GM12878 (cell line): Measurements from ENCODE around the gene SLX9. TPM values are rescaled to one million over a fixed set of nuclear protein-coding genes. Genes with fewer than 3 reads are reported as not detected.

Experiments
- ATAC-seq: fragments of 200-7000 bp; cut with Tn5 transposase; 3 replicates; pipeline ENCODE4 v1.9.1; 2020; ENCODE audit warnings: mild to moderate bottlenecking, moderate library complexity
- BruUV-seq: library from RNA; stranded (reverse); fragments of 400-500 nt; replicated peaks from 2 replicates; lab custom pipeline; 2021; lab: Mats Ljungman, UMichigan
- CTCF ChIA-PET: fragments of 300-600 bp; sonication (Branson Sonifier 250); formaldehyde crosslinking; extraction: SDS; loops from one replicate; lab custom pipeline; 2021; ENCODE audit warnings: inconsistent platforms; lab: Yijun Ruan, JAX
- POLR2A ChIA-PET: fragments of 350-600 bp; formaldehyde crosslinking; extraction: SDS; loops from one replicate; lab custom pipeline; 2021; ENCODE audit warnings: inconsistent platforms; lab: Charles Lee
- RAD21 ChIA-PET: fragments of 300-600 bp; sonication (Branson Sonifier 250); formaldehyde crosslinking; loops from one replicate; lab custom pipeline; 2023; ENCODE audit warnings: antibody characterized with exemption; ENCODE audit not compliant: unreplicated experiment; lab: Charles Lee
- SMC1A ChIA-PET: fragments of 300-600 bp; sonication (Branson Sonifier 250); formaldehyde crosslinking; loops from one replicate; lab custom pipeline; 2023; ENCODE audit not compliant: unreplicated experiment, uncharacterized antibody; lab: Charles Lee
- DNase-seq: peaks from one replicate; pipeline ENCODE4 v3.0.0-alpha.2; 2011; ENCODE audit warnings: low read depth, low spot score
- FAIRE-seq: peaks from 3 replicates; lab custom pipeline; 2011; peaks lifted over from hg19 to GRCh38; lab: Jason Lieb, UNC
- H2AFZ ChIP-seq: 2 replicates; pipeline ENCODE4 v1.6.0; 2011; ENCODE audit warnings: low read depth, low read length, control low read depth; ENCODE audit not compliant: control insufficient read depth
- H3K27ac ChIP-seq: 2 replicates; pipeline ENCODE4 v1.5.1; 2011; ENCODE audit warnings: control low read depth; ENCODE audit not compliant: control insufficient read depth, insufficient read depth
- H3K27me3 ChIP-seq, 2 experiments: replicated peaks in 1 of 2; 2 replicates each; pipeline versions ENCODE4 v1.6.0 to v1.6.1; 2011; ENCODE audit warnings: low read length in 1 of 2; ENCODE audit not compliant: control insufficient read depth in 2 of 2, insufficient read depth in 2 of 2
- H3K36me3 ChIP-seq, 2 experiments: 2 replicates each; pipeline ENCODE4 v1.5.1; 2011; ENCODE audit warnings: low read length in 1 of 2; ENCODE audit not compliant: control insufficient read depth in 2 of 2, insufficient read depth in 2 of 2
- H3K4me1 ChIP-seq: 2 replicates; pipeline ENCODE4 v1.6.1; 2011; ENCODE audit warnings: mild to moderate bottlenecking, low read length, moderate library complexity, mixed read lengths; ENCODE audit not compliant: control insufficient read depth, insufficient read depth
- H3K4me2 ChIP-seq: 2 replicates; pipeline ENCODE4 v1.6.0; 2011; ENCODE audit warnings: control low read depth; ENCODE audit not compliant: control insufficient read depth, insufficient read depth
- H3K4me3 ChIP-seq: fragments of 200-600 bp; sonication (generic); 2 replicates; pipeline ENCODE4 v1.5.1; 2016
- H3K79me2 ChIP-seq: 2 replicates; pipeline ENCODE4 v1.6.0; 2011; ENCODE audit warnings: low read length; ENCODE audit not compliant: control insufficient read depth, insufficient read depth
- H3K9ac ChIP-seq: 2 replicates; pipeline ENCODE4 v1.8.0; 2011; ENCODE audit warnings: low read length, control low read depth, mixed read lengths; ENCODE audit not compliant: control insufficient read depth, insufficient read depth
- H3K9me3 ChIP-seq: replicated peaks from 3 replicates; pipeline ENCODE4 v1.5.1; 2011; ENCODE audit warnings: mild to moderate bottlenecking, low read length; ENCODE audit not compliant: control insufficient read depth, insufficient read depth
- H4K20me1 ChIP-seq: 2 replicates; pipeline ENCODE4 v1.6.0; 2011; ENCODE audit not compliant: control insufficient read depth, insufficient read depth
- BMI1 ChIP-seq: fragments of 450-650 bp; IDR thresholded peaks from 2 replicates; pipeline ENCODE4 v1.6.1; 2016; ENCODE audit warnings: mild to moderate bottlenecking, moderate library complexity, borderline replicate concordance
- CHD2 ChIP-seq: IDR thresholded peaks from 2 replicates; pipeline ENCODE4 v1.6.1; 2011; ENCODE audit warnings: low read depth, low read length, improper control_type of control experiment, borderline replicate concordance
- CREB1 ChIP-seq: IDR thresholded peaks from 2 replicates; pipeline ENCODE4 v1.6.1; 2012; ENCODE audit warnings: low read depth, mild to moderate bottlenecking, inconsistent platforms
- ETV6 ChIP-seq, 2 experiments: fragments of 450-650 bp in 1 of 2; IDR thresholded peaks in 1 of 2; conservative IDR thresholded peaks in 1 of 2; 2 replicates each; pipeline ENCODE4 v1.6.1; 2014; ENCODE audit warnings: antibody characterized with exemption in 1 of 2, borderline replicate concordance in 1 of 2, low read depth in 1 of 2, mild to moderate bottlenecking in 1 of 2, moderate library complexity in 1 of 2
- FOXM1 ChIP-seq: IDR thresholded peaks from 2 replicates; pipeline ENCODE4 v1.6.1; 2012; ENCODE audit warnings: low read depth, mild to moderate bottlenecking, inconsistent platforms, low read length, moderate library complexity
- HDAC2 ChIP-seq: fragments of 200-600 bp; sonication (generic); IDR thresholded peaks from 2 replicates; pipeline ENCODE4 v1.6.1; 2017
- IRF4 ChIP-seq: IDR thresholded peaks from 2 replicates; pipeline ENCODE4 v1.6.1; 2011; ENCODE audit warnings: low read depth, low read length
- KAT2A ChIP-seq: conservative IDR thresholded peaks from 2 replicates; pipeline ENCODE4 v1.6.1; 2011; ENCODE audit warnings: low read depth, low read length; ENCODE audit not compliant: control insufficient read depth
- MTA3 ChIP-seq: IDR thresholded peaks from 2 replicates; pipeline ENCODE4 v1.6.1; 2012; ENCODE audit warnings: low read length, inconsistent platforms, borderline replicate concordance
- NBN ChIP-seq: fragments of 450-650 bp; IDR thresholded peaks from 2 replicates; pipeline ENCODE4 v1.6.1; 2016
- NFYA ChIP-seq: IDR thresholded peaks from 2 replicates; pipeline ENCODE4 v1.6.1; 2011; ENCODE audit warnings: low read depth, mild to moderate bottlenecking, low read length, improper control_type of control experiment, borderline replicate concordance
- NR2C1 ChIP-seq: fragments of 450-650 bp; IDR thresholded peaks from 2 replicates; pipeline ENCODE4 v1.6.1; 2017; ENCODE audit warnings: antibody characterized with exemption, mild to moderate bottlenecking, moderate library complexity
- POLR2AphosphoS5 ChIP-seq: IDR thresholded peaks from 2 replicates; pipeline ENCODE4 v1.6.1; 2011; ENCODE audit warnings: mild to moderate bottlenecking, low read length, inconsistent platforms
- RAD21 ChIP-seq: IDR thresholded peaks from 2 replicates; pipeline ENCODE4 v1.6.1; 2011; ENCODE audit warnings: mild to moderate bottlenecking, low read depth, low read length, moderate library complexity; ENCODE audit not compliant: insufficient read depth
- TAF1 ChIP-seq: IDR thresholded peaks from 2 replicates; pipeline ENCODE4 v1.6.1; 2011; ENCODE audit warnings: mild to moderate bottlenecking, low read depth, low read length, borderline replicate concordance
- YY1 ChIP-seq: IDR thresholded peaks from 2 replicates; pipeline ENCODE4 v1.6.1; 2011; ENCODE audit warnings: low read depth, mild to moderate bottlenecking, low read length
- WGBS: methylation state at CpG from one replicate; pipeline ENCODE4 v1.1.6; 2016; ENCODE audit warnings: low lambda C conversion rate; ENCODE audit not compliant: insufficient replicate concordance, insufficient coverage; ENCODE audit errors: missing lambda C conversion rate; 5-methylcytosine and 5-hydroxymethylcytosine counted together
- in situ Hi-C: fragments of 300-500 bp; cut with MboI; formaldehyde crosslinking; loops from 9 replicates; pipeline ENCODE4 v1.14.3; 2018; ENCODE audit warnings: mixed read lengths
- intact Hi-C: fragments of 100-400 bp; cut with micrococcal nuclease; formaldehyde crosslinking; loops from one replicate; pipeline ENCODE4 v1.14.2; 2022; ENCODE audit not compliant: unreplicated experiment
- polyA plus RNA-seq, 11 experiments: library from polyadenylated mRNA; depleted of rRNA in 4 of 11; unstranded in 6 of 11; stranded (reverse) in 5 of 11; fragments of >200 nt; fragmentation: Nextera tagmentation in 4 of 11; fragmentation: Illumina TruSeq in 1 of 11; extraction: Ambion mirVana in 4 of 11; extraction: Trizol in 1 of 11; gene quantifications; 1 replicate in 1 of 11; 2 replicates in 10 of 11; pipeline versions ENCODE4 v1.2.1 to v1.2.3, GENCODE V29; 2011 to 2016; ENCODE audit warnings: inconsistent platforms in 2 of 11, missing spikeins in 2 of 11, low read depth in 1 of 11
- total RNA-seq, 4 experiments: library from RNA; depleted of rRNA in 3 of 4; stranded (reverse); fragments of >200 nt in 3 of 4; fragmentation: Illumina TruSeq in 1 of 4; extraction: Trizol in 1 of 4; gene quantifications; 2 replicates each; pipeline versions ENCODE4 v1.2.1 to v1.2.3, GENCODE V29; 2013 to 2021
- TF ChIP-seq, protein P1 (sequence below): IDR thresholded peaks from 2 replicates; pipeline ENCODE4 v1.6.1; 2011; ENCODE audit warnings: low read depth, mild to moderate bottlenecking, low read length, moderate library complexity, borderline replicate concordance; ENCODE audit errors: extremely low read depth
- TF ChIP-seq, protein P2 (sequence below): fragments of 150-350 bp; IDR thresholded peaks from 2 replicates; pipeline ENCODE4 v1.6.1; 2016; ENCODE audit warnings: low read depth, low read length
- TF ChIP-seq, protein P3 (sequence below): fragments of 450-650 bp; IDR thresholded peaks from 2 replicates; pipeline ENCODE4 v1.6.1; 2018; ENCODE audit warnings: mild to moderate bottlenecking, low read depth, moderate library complexity; ENCODE audit not compliant: partially characterized antibody

SLX9 gene
- total and polyA plus RNA-seq, 10 of the 15 experiments (the other 5 are each of a cell fraction or from before 2014, with no cell fraction given): 0.69 to 81.3 (median 33.9) TPM

DNA sequence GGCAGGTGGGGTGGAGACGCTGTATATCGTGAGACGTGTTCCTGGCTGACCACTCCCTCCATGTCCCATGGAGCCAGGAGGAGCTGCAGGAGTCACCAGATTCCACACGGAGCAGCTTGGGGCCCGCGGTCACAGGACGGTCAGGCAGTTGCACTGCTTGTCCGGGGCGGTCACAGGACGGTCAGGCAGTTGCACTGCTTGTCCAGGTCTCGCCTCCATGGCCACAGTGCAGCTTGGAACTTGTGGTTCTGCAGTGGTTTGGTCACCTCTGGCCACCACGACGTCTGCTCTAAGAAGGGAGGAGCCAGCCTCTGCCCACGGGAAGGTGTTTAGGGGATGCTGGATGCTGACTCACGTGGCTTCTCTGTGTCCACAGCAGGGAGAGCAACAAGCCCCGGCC lies 33.0 kb downstream of the SLX9 start:
- in situ Hi-C loops: no loop called here
- SMC1A ChIA-PET: no interaction called here
- FAIRE-seq: no peak
- Histone ChIP-seq H3K27ac (no peak overlapping the region), H3K9me3 (no peaks in the 10 kb centered on the region), H3K4me2 (no peak overlapping the region), H4K20me1 (no peaks in the 10 kb centered on the region), H3K36me3 (peaks cover 3 to 20% of the 10 kb centered on the region in 2 experiments; a peak in 3 of 4 replicates), H3K79me2 (no peaks in the 10 kb centered on the region), H3K4me1 (no peaks in the 10 kb centered on the region), H3K9ac (no peak overlapping the region), H2AFZ (no peak overlapping the region), H3K4me3 (no peak overlapping the region), H3K27me3 (no peaks in the 10 kb centered on the region)
- RAD21 ChIA-PET: no interaction called here
- ATAC-seq: no peak
- no peak for DNase-seq
- 89% methylated on average over 16 of the region's 16 CpGs for WGBS
- intact Hi-C loops: no loop called here
- BruUV-seq: no TSS peak
- TF ChIP-seq NR2C1: no peak
- TF ChIP-seq, protein P1, sequence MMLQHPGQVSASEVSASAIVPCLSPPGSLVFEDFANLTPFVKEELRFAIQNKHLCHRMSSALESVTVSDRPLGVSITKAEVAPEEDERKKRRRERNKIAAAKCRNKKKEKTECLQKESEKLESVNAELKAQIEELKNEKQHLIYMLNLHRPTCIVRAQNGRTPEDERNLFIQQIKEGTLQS: no peak
- no peak for TF ChIP-seq POLR2AphosphoS5
- TF ChIP-seq HDAC2: no peak
- no peak for TF ChIP-seq BMI1
- no peak for TF ChIP-seq MTA3
- no peak for TF ChIP-seq KAT2A
- TF ChIP-seq, protein P2, sequence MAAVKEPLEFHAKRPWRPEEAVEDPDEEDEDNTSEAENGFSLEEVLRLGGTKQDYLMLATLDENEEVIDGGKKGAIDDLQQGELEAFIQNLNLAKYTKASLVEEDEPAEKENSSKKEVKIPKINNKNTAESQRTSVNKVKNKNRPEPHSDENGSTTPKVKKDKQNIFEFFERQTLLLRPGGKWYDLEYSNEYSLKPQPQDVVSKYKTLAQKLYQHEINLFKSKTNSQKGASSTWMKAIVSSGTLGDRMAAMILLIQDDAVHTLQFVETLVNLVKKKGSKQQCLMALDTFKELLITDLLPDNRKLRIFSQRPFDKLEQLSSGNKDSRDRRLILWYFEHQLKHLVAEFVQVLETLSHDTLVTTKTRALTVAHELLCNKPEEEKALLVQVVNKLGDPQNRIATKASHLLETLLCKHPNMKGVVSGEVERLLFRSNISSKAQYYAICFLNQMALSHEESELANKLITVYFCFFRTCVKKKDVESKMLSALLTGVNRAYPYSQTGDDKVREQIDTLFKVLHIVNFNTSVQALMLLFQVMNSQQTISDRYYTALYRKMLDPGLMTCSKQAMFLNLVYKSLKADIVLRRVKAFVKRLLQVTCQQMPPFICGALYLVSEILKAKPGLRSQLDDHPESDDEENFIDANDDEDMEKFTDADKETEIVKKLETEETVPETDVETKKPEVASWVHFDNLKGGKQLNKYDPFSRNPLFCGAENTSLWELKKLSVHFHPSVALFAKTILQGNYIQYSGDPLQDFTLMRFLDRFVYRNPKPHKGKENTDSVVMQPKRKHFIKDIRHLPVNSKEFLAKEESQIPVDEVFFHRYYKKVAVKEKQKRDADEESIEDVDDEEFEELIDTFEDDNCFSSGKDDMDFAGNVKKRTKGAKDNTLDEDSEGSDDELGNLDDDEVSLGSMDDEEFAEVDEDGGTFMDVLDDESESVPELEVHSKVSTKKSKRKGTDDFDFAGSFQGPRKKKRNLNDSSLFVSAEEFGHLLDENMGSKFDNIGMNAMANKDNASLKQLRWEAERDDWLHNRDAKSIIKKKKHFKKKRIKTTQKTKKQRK: no peak
- no peak for TF ChIP-seq YY1
- TF ChIP-seq CHD2: no peak
- TF ChIP-seq CREB1: no peak
- no peak for TF ChIP-seq RAD21
- no peak for TF ChIP-seq IRF4
- TF ChIP-seq NBN: no peak
- TF ChIP-seq NFYA: no peak
- TF ChIP-seq ETV6 (conservative IDR thresholded peaks at IDR 0.05 in 1 of 2, IDR thresholded peaks at IDR 0.05 in 1 of 2; ENCODE audit: borderline replicate concordance in 1 of 2, low read depth in 1 of 2): no peak
- TF ChIP-seq, protein P3, sequence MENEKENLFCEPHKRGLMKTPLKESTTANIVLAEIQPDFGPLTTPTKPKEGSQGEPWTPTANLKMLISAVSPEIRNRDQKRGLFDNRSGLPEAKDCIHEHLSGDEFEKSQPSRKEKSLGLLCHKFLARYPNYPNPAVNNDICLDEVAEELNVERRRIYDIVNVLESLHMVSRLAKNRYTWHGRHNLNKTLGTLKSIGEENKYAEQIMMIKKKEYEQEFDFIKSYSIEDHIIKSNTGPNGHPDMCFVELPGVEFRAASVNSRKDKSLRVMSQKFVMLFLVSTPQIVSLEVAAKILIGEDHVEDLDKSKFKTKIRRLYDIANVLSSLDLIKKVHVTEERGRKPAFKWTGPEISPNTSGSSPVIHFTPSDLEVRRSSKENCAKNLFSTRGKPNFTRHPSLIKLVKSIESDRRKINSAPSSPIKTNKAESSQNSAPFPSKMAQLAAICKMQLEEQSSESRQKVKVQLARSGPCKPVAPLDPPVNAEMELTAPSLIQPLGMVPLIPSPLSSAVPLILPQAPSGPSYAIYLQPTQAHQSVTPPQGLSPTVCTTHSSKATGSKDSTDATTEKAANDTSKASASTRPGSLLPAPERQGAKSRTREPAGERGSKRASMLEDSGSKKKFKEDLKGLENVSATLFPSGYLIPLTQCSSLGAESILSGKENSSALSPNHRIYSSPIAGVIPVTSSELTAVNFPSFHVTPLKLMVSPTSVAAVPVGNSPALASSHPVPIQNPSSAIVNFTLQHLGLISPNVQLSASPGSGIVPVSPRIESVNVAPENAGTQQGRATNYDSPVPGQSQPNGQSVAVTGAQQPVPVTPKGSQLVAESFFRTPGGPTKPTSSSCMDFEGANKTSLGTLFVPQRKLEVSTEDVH: no peak
- no peak for TF ChIP-seq TAF1
- no peak for TF ChIP-seq FOXM1
- POLR2A ChIA-PET: no interaction called here
- CTCF ChIA-PET: no interaction called here
